ENCODE data around the gene UQCRQ. TPM values are rescaled to one million over a fixed set of nuclear protein-coding genes. Genes with fewer than 3 reads are reported as not detected.

UQCRQ gene
- total and polyA plus RNA-seq, 2 donors (not counting 1 experiment from before 2014, with no cell fraction given): 71.1 to 90.0 TPM

- H3K9me3 ChIP-seq (ENCODE audit: control extremely low read depth in 1 of 3, control insufficient read depth in 2 of 3, insufficient read depth in 1 of 3, low read length in 2 of 3): no peaks in the 10 kb centered on the region
- H3K4me2 ChIP-seq (replicated peaks; ENCODE audit: low read depth, low read length, poor library complexity, severe bottlenecking): no peak overlapping the region
- no peaks in the 10 kb centered on the region for H3K79me2 ChIP-seq (ENCODE audit: control insufficient read depth, insufficient read depth, low read length)
- peaks cover 8 to 12% of the 10 kb centered on the region in 2 donors for H3K4me1 ChIP-seq (ENCODE audit: control insufficient read depth in 2 of 2, insufficient read depth in 2 of 2, low read length in 2 of 2)
- ChIA-PET POLR2A (interaction anchor here (0.7 kb wide), 1 partner anchor 86 kb away, joined by 3 read pairs; no protein-coding TSS in a partner anchor), CTCF (interaction anchor here (1.5 kb wide), 3 partner anchors 12 to 50 kb away, joined by 4 to 7 read pairs (median 6); no protein-coding TSS in a partner anchor)
- H2AFZ ChIP-seq (ENCODE audit: insufficient read depth, low read depth, low read length, poor library complexity, severe bottlenecking): no peak overlapping the region
- H3K4me3 Mint-ChIP-seq: no peak overlapping the region
- DNase-seq: no peak
- no peaks in the 10 kb centered on the region for H3K9me3 Mint-ChIP-seq (ENCODE audit: insufficient read depth)
- peaks cover 20% of the 10 kb centered on the region for H3K4me1 Mint-ChIP-seq
- H3K36me3 ChIP-seq (replicated peaks in 1 of 2; ENCODE audit: control extremely low read depth in 1 of 2, control insufficient read depth in 1 of 2, extremely low read depth in 1 of 2, insufficient read depth in 2 of 2, low read length in 1 of 2): peaks cover 0 to 15% of the 10 kb centered on the region in 2 experiments
- no peak overlapping the region for H3K4me3 ChIP-seq (ENCODE audit: control extremely low read depth in 1 of 5, extremely low read depth in 1 of 5, insufficient read depth in 1 of 5, low read depth in 2 of 5, low read length in 4 of 5)
- WGBS (ENCODE audit: insufficient coverage): 76% methylated on average over 2 of the region's 2 CpGs
- H3K27ac Mint-ChIP-seq: peak overlapping the region; percentile 15
- no peaks in the 10 kb centered on the region for H3K27me3 ChIP-seq (replicated peaks in 1 of 4; ENCODE audit: control extremely low read depth in 1 of 4, control insufficient read depth in 3 of 4, insufficient read depth in 4 of 4, low read length in 3 of 4)
- H3K27ac ChIP-seq (ENCODE audit: low read length in 2 of 2): no peak overlapping the region
- H3K27me3 Mint-ChIP-seq: no peaks in the 10 kb centered on the region
- H4K20me1 ChIP-seq (ENCODE audit: control insufficient read depth, insufficient read depth, low read length, poor library complexity, severe bottlenecking): no peaks in the 10 kb centered on the region
- no peak for TF ChIP-seq CTCF (IDR thresholded peaks at IDR 0.05)
- TF ChIP-seq EZH2 (IDR thresholded peaks at IDR 0.05; ENCODE audit: borderline replicate concordance, insufficient read depth, low read depth, low read length, poor library complexity, severe bottlenecking): no peak
- intact Hi-C loops (cut with micrococcal nuclease): no loop called here
- no peak for ATAC-seq (ENCODE audit: low read depth)
- H3K9ac ChIP-seq (ENCODE audit: low read length): no peak overlapping the region
Measured at GRCh38 chr5:132870801-132871200, 4.4 kb downstream of the UQCRQ start.

GRCh38 chr5:132871459-132872284, 5.2 kb downstream of the UQCRQ start:
- Mint-ChIP-seq H3K27ac (no peak overlapping the region), H3K4me3 (no peak overlapping the region), H3K27me3 (no peaks in the 10 kb centered on the region), H3K4me1 (peaks cover 12% of the 10 kb centered on the region), H3K9me3 (ENCODE audit: insufficient read depth) (no peaks in the 10 kb centered on the region)
- no peaks in the 10 kb centered on the region for H4K20me1 ChIP-seq (ENCODE audit: control insufficient read depth, insufficient read depth, low read length, poor library complexity, severe bottlenecking)
- ChIA-PET POLR2A (no interaction called here), CTCF (interaction anchor here (1.5 kb wide), 3 partner anchors 12 to 51 kb away, joined by 4 to 9 read pairs (median 6); no protein-coding TSS in a partner anchor)
- no peaks in the 10 kb centered on the region for H3K9me3 ChIP-seq (ENCODE audit: control extremely low read depth in 1 of 3, control insufficient read depth in 2 of 3, insufficient read depth in 1 of 3, low read length in 2 of 3)
- no peak overlapping the region for H2AFZ ChIP-seq (ENCODE audit: insufficient read depth, low read depth, low read length, poor library complexity, severe bottlenecking)
- TF ChIP-seq EZH2 (IDR thresholded peaks at IDR 0.05; ENCODE audit: borderline replicate concordance, insufficient read depth, low read depth, low read length, poor library complexity, severe bottlenecking): no peak
- peaks cover 0 to 21% of the 10 kb centered on the region in 2 experiments for H3K36me3 ChIP-seq (replicated peaks in 1 of 2; ENCODE audit: control extremely low read depth in 1 of 2, control insufficient read depth in 1 of 2, extremely low read depth in 1 of 2, insufficient read depth in 2 of 2, low read length in 1 of 2)
- H3K4me2 ChIP-seq (replicated peaks; ENCODE audit: low read depth, low read length, poor library complexity, severe bottlenecking): no peak overlapping the region
- 100% methylated on average over 1 of the region's 5 CpGs for WGBS (ENCODE audit: insufficient coverage)
- no peak for DNase-seq
- no peak overlapping the region for H3K27ac ChIP-seq (ENCODE audit: low read length in 2 of 2)
- H3K79me2 ChIP-seq (ENCODE audit: control insufficient read depth, insufficient read depth, low read length): no peaks in the 10 kb centered on the region
- no peaks in the 10 kb centered on the region for H3K27me3 ChIP-seq (replicated peaks in 1 of 4; ENCODE audit: control extremely low read depth in 1 of 4, control insufficient read depth in 3 of 4, insufficient read depth in 4 of 4, low read length in 3 of 4)
- H3K4me1 ChIP-seq (ENCODE audit: control insufficient read depth in 2 of 2, insufficient read depth in 2 of 2, low read length in 2 of 2): peaks cover 6 to 9% of the 10 kb centered on the region in 2 donors
- no peak overlapping the region for H3K4me3 ChIP-seq (ENCODE audit: control extremely low read depth in 1 of 5, extremely low read depth in 1 of 5, insufficient read depth in 1 of 5, low read depth in 2 of 5, low read length in 4 of 5)
- intact Hi-C loops (cut with micrococcal nuclease): no loop called here
- no peak overlapping the region for H3K9ac ChIP-seq (ENCODE audit: low read length)
- ATAC-seq (ENCODE audit: low read depth): no peak
